Epithelial cell of proximal tubule (primary cell): ENCODE measurements around the gene KRTAP29-1. TPM values are rescaled to one million over a fixed set of nuclear protein-coding genes. Genes with fewer than 3 reads are reported as not detected.

Experiments
- DNase-seq: peaks from one replicate; pipeline ENCODE4 v3.0.0-alpha.2; 2011; ENCODE audit warnings: low read depth
- H3K4me3 ChIP-seq: 2 replicates; pipeline ENCODE4 v1.5.1; 2011; ENCODE audit warnings: low read depth, mild to moderate bottlenecking, low read length
- CTCF ChIP-seq: conservative IDR thresholded peaks from 2 replicates; pipeline ENCODE4 v1.5.1; 2012; ENCODE audit warnings: low read depth, mild to moderate bottlenecking, low read length
- total RNA-seq: library from RNA; depleted of rRNA; stranded (reverse); fragments of >200 nt; gene quantifications from 2 replicates; pipeline ENCODE4 v1.2.3, GENCODE V29; 2015

The KRTAP29-1 gene
- total RNA-seq, 1 donor from 2014 or later, result not detected

GRCh38 chr17:41333836-41334235 lies 31.2 kb upstream of the KRTAP29-1 start:
- no peak for TF ChIP-seq CTCF
- no peak for DNase-seq

DNA sequence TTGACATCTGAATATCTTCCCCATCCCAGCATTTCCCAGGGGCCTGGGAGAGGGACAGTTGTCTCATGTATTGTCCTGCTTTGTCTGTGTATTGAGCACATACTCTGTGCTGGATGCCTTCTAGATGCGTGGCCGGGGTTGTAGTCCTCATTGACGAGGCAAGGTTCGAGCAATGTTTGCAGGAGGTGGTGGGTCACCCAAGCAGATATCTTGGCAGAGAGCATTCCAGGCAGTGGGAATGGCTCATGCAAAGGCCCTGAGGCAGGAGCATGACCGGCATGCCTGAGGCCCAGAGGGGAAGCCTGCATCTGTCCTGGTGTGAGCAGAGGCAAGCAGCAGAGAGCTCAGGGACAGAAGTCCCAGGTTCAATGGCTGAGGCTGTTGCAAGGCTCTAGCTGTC lies 30.4 kb upstream of the KRTAP29-1 start:
- H3K4me3 ChIP-seq, result no peak overlapping the region
- DNase-seq, result no peak
- TF ChIP-seq CTCF, result no peak

More at GRCh38 chr17:41333836-41334235, 31.2 kb upstream of the KRTAP29-1 start:
- no peak overlapping the region for H3K4me3 ChIP-seq

DNA sequence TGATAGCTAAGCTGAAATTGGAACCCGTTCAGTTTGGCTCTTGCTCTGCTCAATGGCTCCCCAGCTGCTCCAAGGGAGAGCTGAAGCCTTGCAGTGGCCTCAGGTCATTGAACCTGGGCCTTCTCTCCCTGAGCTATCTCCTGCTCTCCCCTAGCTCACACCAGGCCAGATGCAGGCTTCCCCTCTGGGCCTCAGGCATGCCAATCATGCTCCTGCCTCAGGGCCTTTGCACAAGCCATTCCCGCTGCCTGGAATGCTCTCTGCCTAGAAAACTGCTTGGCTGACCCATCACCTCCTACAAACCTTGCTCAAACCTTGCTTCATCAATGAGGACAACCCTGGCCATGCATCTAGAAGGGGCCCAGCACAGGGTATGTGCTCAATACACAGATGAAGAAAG lies 29.6 kb upstream of the KRTAP29-1 start:
- DNase-seq, result no peak
- TF ChIP-seq CTCF, result no peak
- no peak overlapping the region for H3K4me3 ChIP-seq

GRCh38 chr17:41331606-41332005 lies 29.0 kb upstream of the KRTAP29-1 start:
- no peak overlapping the region for H3K4me3 ChIP-seq
- TF ChIP-seq CTCF, result no peak
- no peak for DNase-seq

GRCh38 chr17:41329279-41329948 lies 26.8 kb upstream of the KRTAP29-1 start:
- peak; percentile 13 for DNase-seq
- TF ChIP-seq CTCF, result peak; percentile 85
- no peak overlapping the region for H3K4me3 ChIP-seq

GRCh38 chr17:41328207-41328606 lies 25.6 kb upstream of the KRTAP29-1 start:
- DNase-seq, result no peak
- no peak overlapping the region for H3K4me3 ChIP-seq
- TF ChIP-seq CTCF, result no peak
